Choroid plexus epithelial cell (primary cell): ENCODE data around the gene IL22.

Source experiments
- DNase-seq: peaks from one replicate; pipeline ENCODE4 v3.0.0-alpha.2; 2010; ENCODE audit warnings: low read depth
- H3K4me3 ChIP-seq: 2 replicates; pipeline ENCODE4 v1.5.1; 2011; ENCODE audit warnings: low read depth, mild to moderate bottlenecking, control low read depth, low read length, moderate library complexity
- TF ChIP-seq, protein P1 (sequence below): conservative IDR thresholded peaks from 2 replicates; pipeline ENCODE4 v1.5.1; 2011; ENCODE audit warnings: low read depth, mild to moderate bottlenecking, control low read depth, inconsistent platforms, low read length, moderate library complexity

The IL22 gene

DNA sequence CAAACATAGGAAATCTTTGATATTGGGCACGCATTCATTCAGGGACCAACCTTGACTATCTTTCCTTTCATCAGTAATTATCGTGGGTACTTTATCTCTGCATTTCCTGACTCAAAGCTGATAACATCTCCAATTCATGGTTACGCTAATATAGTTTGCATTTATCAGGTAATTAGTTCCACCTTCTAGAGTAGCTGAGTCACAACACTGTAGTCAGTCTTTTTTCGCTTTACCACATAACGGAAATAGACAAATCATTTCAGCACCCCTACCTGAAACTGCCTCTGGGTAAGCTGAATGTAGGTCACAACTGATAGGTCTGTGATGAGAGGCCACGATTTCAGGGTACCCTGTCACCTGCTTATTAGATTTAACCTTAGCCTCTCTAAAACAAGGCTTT lies 36.7 kb upstream of the IL22 start:
- H3K4me3 ChIP-seq = no peak overlapping the region
- no peak for DNase-seq
- TF ChIP-seq, protein P1, sequence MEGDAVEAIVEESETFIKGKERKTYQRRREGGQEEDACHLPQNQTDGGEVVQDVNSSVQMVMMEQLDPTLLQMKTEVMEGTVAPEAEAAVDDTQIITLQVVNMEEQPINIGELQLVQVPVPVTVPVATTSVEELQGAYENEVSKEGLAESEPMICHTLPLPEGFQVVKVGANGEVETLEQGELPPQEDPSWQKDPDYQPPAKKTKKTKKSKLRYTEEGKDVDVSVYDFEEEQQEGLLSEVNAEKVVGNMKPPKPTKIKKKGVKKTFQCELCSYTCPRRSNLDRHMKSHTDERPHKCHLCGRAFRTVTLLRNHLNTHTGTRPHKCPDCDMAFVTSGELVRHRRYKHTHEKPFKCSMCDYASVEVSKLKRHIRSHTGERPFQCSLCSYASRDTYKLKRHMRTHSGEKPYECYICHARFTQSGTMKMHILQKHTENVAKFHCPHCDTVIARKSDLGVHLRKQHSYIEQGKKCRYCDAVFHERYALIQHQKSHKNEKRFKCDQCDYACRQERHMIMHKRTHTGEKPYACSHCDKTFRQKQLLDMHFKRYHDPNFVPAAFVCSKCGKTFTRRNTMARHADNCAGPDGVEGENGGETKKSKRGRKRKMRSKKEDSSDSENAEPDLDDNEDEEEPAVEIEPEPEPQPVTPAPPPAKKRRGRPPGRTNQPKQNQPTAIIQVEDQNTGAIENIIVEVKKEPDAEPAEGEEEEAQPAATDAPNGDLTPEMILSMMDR = no peak

DNA sequence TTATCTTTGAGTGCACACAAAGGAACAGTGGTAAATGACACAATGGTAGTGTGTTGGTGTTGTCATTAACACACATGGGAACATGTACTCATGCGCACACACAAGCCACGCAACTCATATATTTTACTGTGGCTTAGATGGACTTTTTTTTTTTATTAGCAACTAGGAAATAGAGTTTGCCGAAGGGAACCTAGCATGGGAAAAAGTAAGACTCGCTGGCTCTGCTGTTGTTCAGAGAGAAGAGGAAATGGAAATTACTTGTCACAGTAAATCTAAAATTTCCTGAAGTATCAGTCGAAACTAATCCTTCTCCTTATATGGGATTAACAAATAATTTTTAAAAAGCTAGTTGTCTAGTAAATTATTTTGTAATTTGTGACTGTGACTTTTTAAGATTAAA lies 33.7 kb upstream of the IL22 start:
- no peak for DNase-seq
- TF ChIP-seq, protein P1 = no peak
- H3K4me3 ChIP-seq = no peak overlapping the region

GRCh38 chr12:68286396-68286795 lies 33.0 kb upstream of the IL22 start:
- peak; percentile 30 for DNase-seq
- TF ChIP-seq, protein P1 = no peak
- no peak overlapping the region for H3K4me3 ChIP-seq

GRCh38 chr12:68285541-68285940 lies 32.1 kb upstream of the IL22 start:
- TF ChIP-seq, protein P1 = no peak
- no peak for DNase-seq
- no peak overlapping the region for H3K4me3 ChIP-seq

GRCh38 chr12:68281322-68282077 lies 28.1 kb upstream of the IL22 start:
- H3K4me3 ChIP-seq = no peak overlapping the region
- DNase-seq = no peak
- TF ChIP-seq, protein P1 = no peak

DNA sequence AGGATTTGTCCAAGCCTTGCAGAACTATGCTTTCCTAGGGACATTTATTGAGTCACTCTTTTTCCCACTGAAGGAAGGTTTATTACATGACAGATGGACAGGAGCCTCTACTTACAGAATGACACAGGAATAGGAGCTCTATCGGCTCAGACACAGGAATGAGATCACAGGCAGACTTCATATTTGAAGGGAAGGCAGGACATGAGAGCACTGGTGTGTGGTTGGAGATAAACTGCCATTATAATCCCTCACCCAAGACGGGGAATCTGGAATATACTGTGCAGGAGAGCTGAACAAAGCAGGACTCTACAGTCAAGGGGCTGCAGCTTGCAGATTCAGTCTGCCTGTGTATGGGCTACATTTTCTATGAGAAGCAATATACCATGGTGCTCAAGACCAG lies 26.8 kb upstream of the IL22 start:
- no peak overlapping the region for H3K4me3 ChIP-seq
- DNase-seq = no peak
- TF ChIP-seq, protein P1 = no peak
